GM12872 (cell line): ENCODE measurements around the gene OXSR1.

Experiments used
- CTCF ChIP-seq: IDR thresholded peaks from 3 replicates; pipeline ENCODE4 v1.5.1; 2011; ENCODE audit warnings: low read depth, mild to moderate bottlenecking, low read length, moderate library complexity; ENCODE audit not compliant: insufficient read depth

Gene OXSR1

GRCh38 chr3:38235466-38235865 lies 70.1 kb downstream of the OXSR1 start:
- TF ChIP-seq CTCF = no peak

GRCh38 chr3:38238416-38239008 lies 73.2 kb downstream of the OXSR1 start:
- TF ChIP-seq CTCF = no peak

- no peak for TF ChIP-seq CTCF
Observed at GRCh38 chr3:38245930-38246329, 80.6 kb downstream of the OXSR1 start.

- no peak for TF ChIP-seq CTCF
Observed at GRCh38 chr3:38247366-38248035, 82.2 kb downstream of the OXSR1 start.

- no peak for TF ChIP-seq CTCF
Observed at GRCh38 chr3:38250198-38250597, 84.9 kb downstream of the OXSR1 start.

GRCh38 chr3:38251197-38251596 lies 85.9 kb downstream of the OXSR1 start:
- no peak for TF ChIP-seq CTCF

GRCh38 chr3:38253704-38254103 lies 88.4 kb downstream of the OXSR1 start:
- TF ChIP-seq CTCF = no peak
